Left lung (tissue), 10 donors: Measurements from ENCODE around the gene NEURL1. TPM values are rescaled to one million over a fixed set of nuclear protein-coding genes. Genes with fewer than 3 reads are reported as not detected.

Source experiments
- ATAC-seq: fragments of 200-7000 bp; cut with Tn5 transposase; one replicate; pipeline ENCODE4 v1.9.1; 2020; ENCODE audit warnings: moderate library complexity
- DNase-seq, 4 donors: peaks; one replicate each; pipeline ENCODE4 v3.0.0-alpha.2; 2013 to 2020
- H3K27ac ChIP-seq, 2 donors: fragments of 200-600 bp; sonication (generic) in 1 of 2; one replicate each; pipeline versions ENCODE4 v1.5.0 to v1.8.0; 2020 to 2021
- H3K27me3 ChIP-seq, 2 donors: fragments of 200-600 bp; sonication (generic) in 1 of 2; one replicate each; pipeline versions ENCODE4 v1.5.0 to v1.8.0; 2020 to 2021
- H3K36me3 ChIP-seq, 2 donors: fragments of 200-600 bp; sonication (generic) in 1 of 2; one replicate each; pipeline versions ENCODE4 v1.5.0 to v1.8.0; 2020 to 2021
- H3K4me1 ChIP-seq, 2 donors: fragments of 200-600 bp; one replicate each; pipeline ENCODE4 v1.8.0; 2021
- H3K4me3 ChIP-seq, 2 donors: fragments of 200-600 bp; sonication (generic) in 1 of 2; one replicate each; pipeline versions ENCODE4 v1.5.0 to v1.8.0; 2020 to 2021; ENCODE audit warnings: mild to moderate bottlenecking in 1 of 2
- H3K9me3 ChIP-seq, 2 donors: fragments of 200-600 bp; sonication (generic) in 1 of 2; one replicate each; pipeline versions ENCODE4 v1.5.0 to v1.8.0; 2020 to 2021
- intact Hi-C, 2 donors: fragments of 100-400 bp; cut with DNase I; formaldehyde crosslinking; loops; one replicate each; pipeline versions ENCODE4 v1.11.2 to v1.14.2; 2022
- polyA plus RNA-seq, 6 donors: library from polyadenylated mRNA; unstranded; fragments of 120-200 nt; gene quantifications; one replicate each; pipeline ENCODE4 v1.2.1, GENCODE V29; 2013; ENCODE audit not compliant: insufficient read length in 6 of 6
- total RNA-seq, 2 donors: library from RNA; stranded (reverse); fragmentation: NEBNext Ultra II Directional; extraction: Animal tissue kit (Norgen Biotek cat#: 25700); gene quantifications; one replicate each; pipeline ENCODE4 v1.2.1, GENCODE V29; 2021
- TF ChIP-seq, protein P1 (sequence below), 2 donors: fragments of 200-600 bp; sonication (generic) in 1 of 2; IDR thresholded peaks; one replicate each; pipeline versions ENCODE4 v1.5.0 to v1.8.0; 2021; ENCODE audit warnings: antibody characterized with exemption in 2 of 2
- donor health status: DM: no; HTN: yes; CAD: no.
- donor health status: DM: no; HTN: no; CAD: no.

Gene NEURL1
- total and polyA plus RNA-seq, 8 donors = 0.76 to 2.1 (median 1.4) TPM

- H3K9me3 ChIP-seq = no peaks in the 10 kb centered on the region
- H3K27me3 ChIP-seq = no peaks in the 10 kb centered on the region
- no peaks in the 10 kb centered on the region for H3K4me1 ChIP-seq
- H3K4me3 ChIP-seq = no peak overlapping the region
- TF ChIP-seq, protein P1, sequence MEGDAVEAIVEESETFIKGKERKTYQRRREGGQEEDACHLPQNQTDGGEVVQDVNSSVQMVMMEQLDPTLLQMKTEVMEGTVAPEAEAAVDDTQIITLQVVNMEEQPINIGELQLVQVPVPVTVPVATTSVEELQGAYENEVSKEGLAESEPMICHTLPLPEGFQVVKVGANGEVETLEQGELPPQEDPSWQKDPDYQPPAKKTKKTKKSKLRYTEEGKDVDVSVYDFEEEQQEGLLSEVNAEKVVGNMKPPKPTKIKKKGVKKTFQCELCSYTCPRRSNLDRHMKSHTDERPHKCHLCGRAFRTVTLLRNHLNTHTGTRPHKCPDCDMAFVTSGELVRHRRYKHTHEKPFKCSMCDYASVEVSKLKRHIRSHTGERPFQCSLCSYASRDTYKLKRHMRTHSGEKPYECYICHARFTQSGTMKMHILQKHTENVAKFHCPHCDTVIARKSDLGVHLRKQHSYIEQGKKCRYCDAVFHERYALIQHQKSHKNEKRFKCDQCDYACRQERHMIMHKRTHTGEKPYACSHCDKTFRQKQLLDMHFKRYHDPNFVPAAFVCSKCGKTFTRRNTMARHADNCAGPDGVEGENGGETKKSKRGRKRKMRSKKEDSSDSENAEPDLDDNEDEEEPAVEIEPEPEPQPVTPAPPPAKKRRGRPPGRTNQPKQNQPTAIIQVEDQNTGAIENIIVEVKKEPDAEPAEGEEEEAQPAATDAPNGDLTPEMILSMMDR (IDR thresholded peaks at IDR 0.05) = no peak
- no peaks in the 10 kb centered on the region for H3K36me3 ChIP-seq
- ATAC-seq = no peak
- no peak for DNase-seq
- H3K27ac ChIP-seq = no peak overlapping the region
- intact Hi-C loops = no loop called here
Measured at GRCh38 chr10:103573205-103573487, 79.6 kb downstream of the NEURL1 start.

GRCh38 chr10:103574097-103575061 lies 80.9 kb downstream of the NEURL1 start:
- DNase-seq = no peak
- H3K27me3 ChIP-seq = no peaks in the 10 kb centered on the region
- ATAC-seq = no peak
- no peaks in the 10 kb centered on the region for H3K36me3 ChIP-seq
- no peak overlapping the region for H3K27ac ChIP-seq
- H3K4me1 ChIP-seq = no peaks in the 10 kb centered on the region
- TF ChIP-seq, protein P1 (IDR thresholded peaks at IDR 0.05) = no peak
- intact Hi-C loops = no loop called here
- H3K4me3 ChIP-seq = no peak overlapping the region
- H3K9me3 ChIP-seq = no peaks in the 10 kb centered on the region

GRCh38 chr10:103575416-103576075 lies 82.0 kb downstream of the NEURL1 start:
- Histone ChIP-seq H3K9me3 (no peaks in the 10 kb centered on the region), H3K27me3 (peaks cover 0 to 11% of the 10 kb centered on the region in 2 donors), H3K36me3 (no peaks in the 10 kb centered on the region), H3K4me3 (no peak overlapping the region), H3K27ac (no peak overlapping the region), H3K4me1 (no peaks in the 10 kb centered on the region)
- TF ChIP-seq, protein P1 (IDR thresholded peaks at IDR 0.05) = no peak
- DNase-seq (no peak), ATAC-seq (no peak)
- intact Hi-C loops = no loop called here

DNA sequence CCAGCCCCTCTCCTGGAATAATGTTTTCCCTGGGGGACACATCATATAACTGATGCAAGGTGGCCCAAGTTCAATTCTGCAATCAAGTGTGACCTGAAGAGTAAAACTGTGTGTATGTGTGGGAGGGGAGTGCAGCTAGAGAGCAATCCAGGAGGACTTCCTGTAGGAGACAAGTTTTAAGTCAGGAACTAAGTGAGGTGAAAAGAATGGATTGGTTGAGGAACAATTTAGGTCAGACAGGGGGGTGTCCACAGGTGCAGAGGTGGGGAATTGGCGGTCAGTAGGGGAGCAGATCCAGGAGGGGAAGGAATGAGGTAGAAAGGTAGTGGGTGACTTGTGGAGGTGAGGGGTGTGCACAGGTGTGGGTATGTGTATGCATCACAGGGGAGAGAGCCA lies 82.6 kb downstream of the NEURL1 start:
- Histone ChIP-seq H3K4me1 (no peaks in the 10 kb centered on the region), H3K36me3 (no peaks in the 10 kb centered on the region), H3K27me3 (peaks cover 0 to 13% of the 10 kb centered on the region in 2 donors), H3K27ac (no peak overlapping the region), H3K4me3 (no peak overlapping the region), H3K9me3 (no peaks in the 10 kb centered on the region)
- intact Hi-C loops = no loop called here
- ATAC-seq (no peak), DNase-seq (no peak)
- TF ChIP-seq, protein P1 (IDR thresholded peaks at IDR 0.05) = no peak

- intact Hi-C loops = no loop called here
- DNase-seq (peak in 1 of 4 donors; percentile 35), ATAC-seq (no peak)
- Histone ChIP-seq H3K27ac (no peak overlapping the region), H3K4me3 (no peak overlapping the region), H3K36me3 (no peaks in the 10 kb centered on the region), H3K4me1 (no peaks in the 10 kb centered on the region), H3K27me3 (peaks cover 0 to 13% of the 10 kb centered on the region in 2 donors), H3K9me3 (no peaks in the 10 kb centered on the region)
- TF ChIP-seq, protein P1 (IDR thresholded peaks at IDR 0.05) = no peak
Measured at GRCh38 chr10:103576862-103577261, 83.4 kb downstream of the NEURL1 start.
